ELR (cell line): ENCODE data around the gene HEBP2.
"Not testable (repeated sequence)": the region's sequence is repeated elsewhere in the genome, so short reads cannot be mapped to it uniquely, and the experiment has no call there.

ENCODE experiments used
- DNase-seq: peaks from one replicate; pipeline ENCODE4 v3.0.0-alpha.2; 2015; ENCODE audit warnings: low read depth

The HEBP2 gene

GRCh38 chr6:138424004-138424904, 20.2 kb downstream of the HEBP2 start:
- DNase-seq: no peak

- DNase-seq: not testable (repeated sequence)
These were observed 21.2 kb downstream of the HEBP2 start for GRCh38 chr6:138425256-138425655.

- DNase-seq: no peak
These were observed 22.6 kb downstream of the HEBP2 start for GRCh38 chr6:138426500-138427123.

- no peak for DNase-seq
These were observed 23.7 kb downstream of the HEBP2 start for GRCh38 chr6:138427701-138428100.

GRCh38 chr6:138428944-138429598, 25.0 kb downstream of the HEBP2 start:
- DNase-seq: peak; percentile 73

GRCh38 chr6:138429761-138430160, 25.7 kb downstream of the HEBP2 start:
- DNase-seq: no peak

- no peak for DNase-seq
These were observed 26.5 kb downstream of the HEBP2 start for GRCh38 chr6:138430361-138431145.

GRCh38 chr6:138431256-138432062, 27.4 kb downstream of the HEBP2 start:
- DNase-seq: no peak

GRCh38 chr6:138432063-138432356, 28.0 kb downstream of the HEBP2 start:
- no peak for DNase-seq

GRCh38 chr6:138434096-138434495, 30.1 kb downstream of the HEBP2 start:
- no peak for DNase-seq

- no peak for DNase-seq
These were observed 30.9 kb downstream of the HEBP2 start for GRCh38 chr6:138434925-138435324.

- DNase-seq: no peak
These were observed 35.5 kb downstream of the HEBP2 start for GRCh38 chr6:138439546-138439945.

GRCh38 chr6:138440296-138440695, 36.3 kb downstream of the HEBP2 start:
- DNase-seq: no peak

- no peak for DNase-seq
These were observed 36.8 kb downstream of the HEBP2 start for GRCh38 chr6:138440758-138441357.

GRCh38 chr6:138441965-138442364, 37.9 kb downstream of the HEBP2 start:
- DNase-seq: no peak

GRCh38 chr6:138442663-138443062, 38.6 kb downstream of the HEBP2 start:
- no peak for DNase-seq

GRCh38 chr6:138443979-138444378, 40.0 kb downstream of the HEBP2 start:
- DNase-seq: peak; percentile 12

- DNase-seq: no peak
These were observed 42.8 kb downstream of the HEBP2 start for GRCh38 chr6:138446821-138447220.

- DNase-seq: no peak
These were observed 46.4 kb downstream of the HEBP2 start for GRCh38 chr6:138450445-138450844.

- no peak for DNase-seq
These were observed 47.0 kb downstream of the HEBP2 start for GRCh38 chr6:138451043-138451442.
